Fibroblast of villous mesenchyme (primary cell): ENCODE measurements around the gene PPAT. TPM values are rescaled to one million over a fixed set of nuclear protein-coding genes. Genes with fewer than 3 reads are reported as not detected.

Source experiments
- DNase-seq: peaks from one replicate; pipeline ENCODE4 v3.0.0-alpha.2; 2010; ENCODE audit warnings: low read depth
- H3K4me3 ChIP-seq: 2 replicates; pipeline ENCODE4 v1.5.1; 2011; ENCODE audit warnings: low read depth, mild to moderate bottlenecking, low read length
- total RNA-seq: library from RNA; depleted of rRNA; stranded (reverse); fragments of >200 nt; gene quantifications from 2 replicates; pipeline ENCODE4 v1.2.3, GENCODE V29; 2012
- TF ChIP-seq, protein P1 (sequence below): IDR thresholded peaks from 2 replicates; pipeline ENCODE4 v1.5.1; 2012; ENCODE audit warnings: low read depth, mild to moderate bottlenecking, low read length; ENCODE audit not compliant: insufficient read depth

The PPAT gene
- total RNA-seq, 1 donor, result 25.5 TPM

- H3K4me3 ChIP-seq, result no peak overlapping the region
- peak; percentile 59 for DNase-seq
- TF ChIP-seq, protein P1, sequence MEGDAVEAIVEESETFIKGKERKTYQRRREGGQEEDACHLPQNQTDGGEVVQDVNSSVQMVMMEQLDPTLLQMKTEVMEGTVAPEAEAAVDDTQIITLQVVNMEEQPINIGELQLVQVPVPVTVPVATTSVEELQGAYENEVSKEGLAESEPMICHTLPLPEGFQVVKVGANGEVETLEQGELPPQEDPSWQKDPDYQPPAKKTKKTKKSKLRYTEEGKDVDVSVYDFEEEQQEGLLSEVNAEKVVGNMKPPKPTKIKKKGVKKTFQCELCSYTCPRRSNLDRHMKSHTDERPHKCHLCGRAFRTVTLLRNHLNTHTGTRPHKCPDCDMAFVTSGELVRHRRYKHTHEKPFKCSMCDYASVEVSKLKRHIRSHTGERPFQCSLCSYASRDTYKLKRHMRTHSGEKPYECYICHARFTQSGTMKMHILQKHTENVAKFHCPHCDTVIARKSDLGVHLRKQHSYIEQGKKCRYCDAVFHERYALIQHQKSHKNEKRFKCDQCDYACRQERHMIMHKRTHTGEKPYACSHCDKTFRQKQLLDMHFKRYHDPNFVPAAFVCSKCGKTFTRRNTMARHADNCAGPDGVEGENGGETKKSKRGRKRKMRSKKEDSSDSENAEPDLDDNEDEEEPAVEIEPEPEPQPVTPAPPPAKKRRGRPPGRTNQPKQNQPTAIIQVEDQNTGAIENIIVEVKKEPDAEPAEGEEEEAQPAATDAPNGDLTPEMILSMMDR, result peak; percentile 66
Measured at GRCh38 chr4:56424697-56425514, 10.5 kb downstream of the PPAT start.

DNA sequence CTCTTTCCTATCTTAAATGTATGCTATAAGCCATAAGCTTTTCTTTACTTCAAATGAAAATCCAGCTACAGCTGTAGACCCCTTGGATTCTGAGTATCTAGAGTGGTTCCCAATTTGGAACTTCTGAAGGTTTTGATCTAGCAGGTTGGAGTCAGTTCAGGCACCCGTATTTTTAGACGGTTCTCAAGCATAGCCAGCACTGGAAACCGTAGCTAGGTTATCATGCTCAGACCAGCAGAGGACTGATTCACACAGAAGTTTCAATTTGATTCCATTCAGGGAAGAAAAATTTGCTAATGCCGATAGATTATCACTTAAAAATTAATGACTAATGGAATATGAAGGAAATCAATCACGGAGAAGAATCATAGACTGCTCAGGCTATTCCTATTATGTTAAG lies 11.2 kb downstream of the PPAT start:
- H3K4me3 ChIP-seq, result no peak overlapping the region
- TF ChIP-seq, protein P1, result no peak
- no peak for DNase-seq

DNA sequence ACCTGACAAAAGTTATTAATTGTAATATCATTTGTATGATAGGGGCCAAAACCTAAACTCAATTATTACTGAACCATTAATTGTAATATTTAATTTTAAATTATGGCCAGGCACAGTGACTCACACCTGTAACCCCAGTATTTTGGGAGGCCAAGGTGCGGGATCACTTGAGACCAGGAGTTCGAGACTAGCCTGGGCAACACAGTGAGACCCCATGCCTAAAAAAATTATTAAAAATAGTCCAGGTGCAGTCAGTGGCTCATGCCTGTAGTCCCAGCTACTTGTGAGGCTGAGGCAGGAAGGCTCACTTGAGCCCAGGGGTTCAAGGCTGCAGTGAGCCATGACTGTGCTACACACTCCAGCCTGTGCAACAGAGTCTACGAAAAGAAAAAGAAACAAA lies 18.0 kb downstream of the PPAT start:
- no peak for DNase-seq
- TF ChIP-seq, protein P1, result no peak
- no peak overlapping the region for H3K4me3 ChIP-seq

DNA sequence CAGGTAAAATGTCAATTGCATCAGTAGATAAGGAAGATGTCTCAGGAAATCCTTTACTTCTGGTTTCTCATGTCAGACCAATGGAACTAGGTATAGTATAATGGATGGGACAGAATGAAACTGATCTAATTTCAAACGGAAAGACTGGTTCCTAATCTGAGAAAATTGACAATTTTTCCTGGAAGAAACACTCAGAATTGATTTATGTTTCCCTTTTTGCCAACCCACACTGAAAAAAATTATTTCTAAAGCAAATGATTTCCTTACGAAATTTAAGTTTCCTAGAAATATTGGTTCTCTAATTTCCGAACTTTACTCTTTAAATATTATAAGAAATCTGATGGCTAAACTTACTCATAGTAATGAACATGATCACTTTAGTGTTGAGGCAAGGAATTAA lies 19.1 kb downstream of the PPAT start:
- DNase-seq, result no peak
- TF ChIP-seq, protein P1, result no peak
- no peak overlapping the region for H3K4me3 ChIP-seq

GRCh38 chr4:56414135-56414670 lies 21.2 kb downstream of the PPAT start:
- peak overlapping the region; percentile 19 for H3K4me3 ChIP-seq
- TF ChIP-seq, protein P1, result no peak
- DNase-seq, result peak; percentile 25

DNA sequence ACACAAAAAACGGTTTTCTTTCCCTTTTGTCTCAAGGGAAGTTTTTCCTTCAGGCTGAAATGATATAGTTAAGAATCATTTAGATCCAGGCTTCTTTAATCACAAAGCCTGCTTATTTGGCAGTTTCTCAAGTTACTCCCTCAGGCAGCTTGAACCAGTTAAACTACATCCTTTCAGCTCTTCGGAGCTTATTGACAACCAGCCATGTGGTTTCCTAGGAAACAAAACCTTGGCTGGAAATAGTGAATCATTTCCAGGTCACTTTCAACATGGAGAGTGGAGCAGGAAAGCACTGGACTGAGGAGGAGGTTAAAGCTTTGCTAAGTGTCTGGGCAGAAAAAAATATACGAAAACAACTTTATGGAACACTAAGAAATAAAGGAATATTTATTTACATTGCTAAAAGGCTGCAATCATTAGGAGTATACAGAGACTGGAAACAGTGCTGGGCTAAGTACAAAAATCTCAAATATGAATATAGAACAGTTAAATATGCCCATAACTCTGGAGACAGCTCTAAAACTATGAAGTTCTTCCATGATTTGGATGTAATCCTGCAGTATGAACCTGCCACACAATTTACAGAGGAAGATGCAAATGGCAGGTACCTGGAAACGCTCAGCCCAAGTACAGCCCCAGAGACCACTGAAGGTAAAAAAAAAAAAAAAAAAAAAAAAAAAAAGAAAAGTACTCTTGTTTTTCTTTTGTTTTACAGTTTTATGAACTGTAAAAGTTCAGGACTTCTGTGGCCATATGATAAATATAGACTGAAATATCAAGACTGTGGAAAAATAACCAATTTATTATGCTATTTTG lies 25.0 kb downstream of the PPAT start:
- H3K4me3 ChIP-seq, result peak overlapping the region; percentile 41
- TF ChIP-seq, protein P1, result no peak

More for the DNA sequence above, 25.0 kb downstream of the PPAT start:
- peak; percentile 96 for DNase-seq
